OCI-LY7 (cell line): ENCODE measurements around the gene RANBP17. TPM values are rescaled to one million over a fixed set of nuclear protein-coding genes. Genes with fewer than 3 reads are reported as not detected.

Source experiments
- BruUV-seq: library from RNA; stranded (reverse); fragments of 400-500 nt; replicated peaks from 2 replicates; lab custom pipeline; 2021; lab: Mats Ljungman, UMichigan
- CTCF ChIA-PET: fragments of 300-600 bp; sonication (Branson Sonifier 250); formaldehyde crosslinking; loops from one replicate; lab custom pipeline; 2022; ENCODE audit warnings: antibody characterized with exemption; ENCODE audit not compliant: unreplicated experiment; lab: Charles Lee
- POLR2A ChIA-PET: fragments of 300-600 bp; sonication (Branson Sonifier 250); formaldehyde crosslinking; loops from one replicate; lab custom pipeline; 2022; ENCODE audit warnings: antibody characterized with exemption; lab: Charles Lee
- DNase-seq: peaks from one replicate; pipeline ENCODE4 v3.0.0-alpha.2; 2015; ENCODE audit warnings: low spot score
- H2AFZ ChIP-seq: fragments of 200-600 bp; sonication (generic), shearing (Covaris generic); 2 replicates; pipeline ENCODE4 v1.6.1; 2014; ENCODE audit warnings: mild to moderate bottlenecking, antibody characterized with exemption, low read length, moderate library complexity
- H3K27ac ChIP-seq: fragments of 200-600 bp; sonication (generic); 2 replicates; pipeline ENCODE4 v1.5.1; 2014; ENCODE audit warnings: mixed run types, low read depth, mild to moderate bottlenecking, moderate library complexity, low read length, inconsistent platforms; ENCODE audit not compliant: poor library complexity, severe bottlenecking
- H3K36me3 ChIP-seq: fragments of 200-600 bp; sonication (generic); 2 replicates; pipeline ENCODE4 v1.6.1; 2014; ENCODE audit warnings: mild to moderate bottlenecking, antibody characterized with exemption, low read length, moderate library complexity, mixed read lengths; ENCODE audit not compliant: insufficient read depth
- H3K4me1 ChIP-seq: fragments of 200-600 bp; sonication (generic); 2 replicates; pipeline ENCODE4 v1.5.1; 2014; ENCODE audit warnings: mild to moderate bottlenecking, low read length; ENCODE audit not compliant: insufficient read depth, poor library complexity, severe bottlenecking
- H3K4me2 ChIP-seq: fragments of 200-600 bp; sonication (generic); 2 replicates; pipeline ENCODE4 v1.6.1; 2014; ENCODE audit warnings: mild to moderate bottlenecking, low read length
- H3K4me3 ChIP-seq: fragments of 200-600 bp; sonication (generic); 2 replicates; pipeline ENCODE4 v1.5.1; 2014; ENCODE audit warnings: mild to moderate bottlenecking, low read depth, low read length; ENCODE audit not compliant: poor library complexity, severe bottlenecking
- H3K79me2 ChIP-seq: fragments of 200-600 bp; sonication (generic); 2 replicates; pipeline ENCODE4 v1.6.1; 2016; ENCODE audit warnings: low read depth, mild to moderate bottlenecking, low read length, moderate library complexity, mixed read lengths; ENCODE audit not compliant: insufficient read depth
- H3K9me2 ChIP-seq: fragments of 200-600 bp; sonication (generic); 2 replicates; pipeline ENCODE4 v1.6.1; 2016; ENCODE audit warnings: mild to moderate bottlenecking, low read length, mixed read lengths; ENCODE audit not compliant: insufficient read depth
- H3K9me3 ChIP-seq: fragments of 200-600 bp; sonication (generic); 2 replicates; pipeline ENCODE4 v1.6.1; 2014; ENCODE audit warnings: mild to moderate bottlenecking, mixed run types, low read length, mixed read lengths
- H4K20me1 ChIP-seq: fragments of 200-600 bp; sonication (generic); 2 replicates; pipeline ENCODE4 v1.6.1; 2014; ENCODE audit warnings: mild to moderate bottlenecking, antibody characterized with exemption, low read length, moderate library complexity, mixed read lengths; ENCODE audit not compliant: insufficient read depth
- EZH2phosphoT487 ChIP-seq: fragments of 200-600 bp; sonication (generic); IDR thresholded peaks from 2 replicates; pipeline ENCODE4 v1.6.1; 2018; ENCODE audit warnings: low read depth, borderline replicate concordance, mild to moderate bottlenecking, mixed run types, antibody characterized with exemption, low read length, moderate library complexity, mixed read lengths
- intact Hi-C: fragments of 100-400 bp; cut with micrococcal nuclease; formaldehyde crosslinking; loops from one replicate; pipeline ENCODE4 v1.10.0; 2022; ENCODE audit not compliant: unreplicated experiment
- total RNA-seq, 2 experiments: library from RNA; depleted of rRNA in 1 of 2; stranded (reverse); fragments of >200 nt in 1 of 2; shearing (Covaris generic) in 1 of 2; gene quantifications; 2 replicates each; pipeline ENCODE4 v1.2.3, GENCODE V29; 2014 to 2022
- TF ChIP-seq, protein P1 (sequence below): fragments of 200-600 bp; sonication (generic); conservative IDR thresholded peaks from 2 replicates; pipeline ENCODE4 v1.5.1; 2014; ENCODE audit warnings: mild to moderate bottlenecking, antibody characterized with exemption, low read length, moderate library complexity, mixed read lengths

Gene RANBP17
- total RNA-seq, 2 experiments from 2014 or later, result not detected

DNA sequence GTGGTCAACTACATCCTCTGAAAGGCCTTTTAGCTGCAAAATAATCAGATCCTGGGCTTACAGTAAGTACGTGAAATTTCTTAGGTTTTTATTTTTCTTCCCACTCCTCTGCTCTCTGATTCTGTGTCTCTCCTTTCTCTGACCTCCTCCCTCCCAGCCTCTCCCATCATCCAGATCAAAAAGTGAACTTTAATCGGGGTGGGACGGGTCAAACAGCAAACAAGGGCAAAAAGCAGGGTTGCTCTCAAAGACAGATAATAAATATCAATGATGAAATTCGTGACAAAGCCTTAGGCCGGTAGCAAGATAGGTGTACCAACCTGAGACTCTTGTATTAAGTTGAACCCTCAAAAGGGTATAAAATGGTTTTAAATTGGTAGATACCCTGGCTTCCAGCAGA lies 76.1 kb downstream of the RANBP17 start:
- no peaks in the 10 kb centered on the region; the same call in 1 of the 2 replicates for H3K79me2 ChIP-seq
- no peaks in the 10 kb centered on the region for H3K4me1 ChIP-seq
- H3K27ac ChIP-seq, result no peak overlapping the region
- TF ChIP-seq EZH2phosphoT487, result no peak
- TF ChIP-seq, protein P1, sequence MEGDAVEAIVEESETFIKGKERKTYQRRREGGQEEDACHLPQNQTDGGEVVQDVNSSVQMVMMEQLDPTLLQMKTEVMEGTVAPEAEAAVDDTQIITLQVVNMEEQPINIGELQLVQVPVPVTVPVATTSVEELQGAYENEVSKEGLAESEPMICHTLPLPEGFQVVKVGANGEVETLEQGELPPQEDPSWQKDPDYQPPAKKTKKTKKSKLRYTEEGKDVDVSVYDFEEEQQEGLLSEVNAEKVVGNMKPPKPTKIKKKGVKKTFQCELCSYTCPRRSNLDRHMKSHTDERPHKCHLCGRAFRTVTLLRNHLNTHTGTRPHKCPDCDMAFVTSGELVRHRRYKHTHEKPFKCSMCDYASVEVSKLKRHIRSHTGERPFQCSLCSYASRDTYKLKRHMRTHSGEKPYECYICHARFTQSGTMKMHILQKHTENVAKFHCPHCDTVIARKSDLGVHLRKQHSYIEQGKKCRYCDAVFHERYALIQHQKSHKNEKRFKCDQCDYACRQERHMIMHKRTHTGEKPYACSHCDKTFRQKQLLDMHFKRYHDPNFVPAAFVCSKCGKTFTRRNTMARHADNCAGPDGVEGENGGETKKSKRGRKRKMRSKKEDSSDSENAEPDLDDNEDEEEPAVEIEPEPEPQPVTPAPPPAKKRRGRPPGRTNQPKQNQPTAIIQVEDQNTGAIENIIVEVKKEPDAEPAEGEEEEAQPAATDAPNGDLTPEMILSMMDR, result no peak
- ChIA-PET CTCF (no interaction called here), POLR2A (interaction anchor here (0.6 kb wide), 1 partner anchor 30 kb away, joined by 4 read pairs; no protein-coding TSS in a partner anchor)
- H2AFZ ChIP-seq, result no peak overlapping the region
- H3K9me3 ChIP-seq, result no peaks in the 10 kb centered on the region
- intact Hi-C loops, result no loop called here
- no peaks in the 10 kb centered on the region for H3K9me2 ChIP-seq
- BruUV-seq, result no TSS peak
- H3K4me2 ChIP-seq, result no peak overlapping the region
- DNase-seq, result no peak
- H3K4me3 ChIP-seq, result no peak overlapping the region
- H4K20me1 ChIP-seq, result no peaks in the 10 kb centered on the region
- H3K36me3 ChIP-seq, result no peaks in the 10 kb centered on the region

DNA sequence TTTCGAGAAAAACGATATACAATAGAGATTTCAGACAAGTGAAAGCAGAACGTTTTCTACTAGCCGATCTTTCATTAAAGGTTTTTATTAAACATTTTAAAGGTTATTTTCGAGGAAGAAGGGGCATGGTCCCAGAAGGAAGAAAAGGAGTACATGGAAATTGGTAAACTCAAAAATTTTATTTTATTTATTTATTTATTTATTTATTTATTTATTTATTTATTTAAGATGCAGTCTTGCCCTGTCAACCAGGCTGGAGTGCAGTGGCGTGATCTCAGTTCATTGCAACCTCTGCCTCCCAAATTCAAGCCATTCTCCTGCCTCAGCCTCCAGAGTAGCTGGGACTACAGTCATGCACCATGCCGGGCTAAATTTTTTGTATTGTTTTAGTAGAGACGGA lies 77.4 kb downstream of the RANBP17 start:
- intact Hi-C loops, result no loop called here
- Histone ChIP-seq H3K79me2 (no peaks in the 10 kb centered on the region; the same call in 1 of the 2 replicates), H3K4me3 (no peak overlapping the region), H3K27ac (no peak overlapping the region), H3K9me3 (no peaks in the 10 kb centered on the region), H2AFZ (no peak overlapping the region), H3K4me1 (no peaks in the 10 kb centered on the region), H3K9me2 (no peaks in the 10 kb centered on the region), H4K20me1 (no peaks in the 10 kb centered on the region), H3K4me2 (no peak overlapping the region), H3K36me3 (no peaks in the 10 kb centered on the region)
- no TSS peak for BruUV-seq
- ChIA-PET CTCF (no interaction called here), POLR2A (no interaction called here)
- TF ChIP-seq, protein P1, result no peak
- TF ChIP-seq EZH2phosphoT487, result no peak
- DNase-seq, result no peak

DNA sequence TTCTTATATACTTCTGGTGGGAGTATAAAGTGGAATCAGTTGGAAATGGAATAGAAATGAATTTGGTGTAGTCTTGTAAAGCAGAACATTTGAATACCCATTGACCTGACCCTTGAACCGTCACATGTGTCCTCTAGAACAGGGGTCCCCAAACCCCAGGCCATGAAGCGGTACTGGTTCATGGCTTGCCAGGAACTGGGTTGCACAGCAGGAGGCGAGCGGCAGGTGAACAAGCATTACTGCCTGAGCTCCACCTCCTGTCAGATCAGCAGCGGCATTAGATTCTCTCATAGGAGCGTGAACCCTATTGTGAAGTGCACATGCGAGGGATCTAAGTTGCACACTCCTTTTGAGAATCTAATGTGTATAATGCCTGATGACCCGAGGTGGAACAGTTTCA lies 80.0 kb downstream of the RANBP17 start:
- ChIA-PET POLR2A (no interaction called here), CTCF (no interaction called here)
- no peaks in the 10 kb centered on the region for H3K9me2 ChIP-seq
- H3K4me1 ChIP-seq, result no peaks in the 10 kb centered on the region
- BruUV-seq, result no TSS peak
- H3K79me2 ChIP-seq, result no peaks in the 10 kb centered on the region; the same call in 1 of the 2 replicates
- H3K4me2 ChIP-seq, result no peak overlapping the region
- no peak for TF ChIP-seq EZH2phosphoT487
- TF ChIP-seq, protein P1, result no peak
- H3K36me3 ChIP-seq, result no peaks in the 10 kb centered on the region
- intact Hi-C loops, result no loop called here
- H2AFZ ChIP-seq, result no peak overlapping the region
- H4K20me1 ChIP-seq, result no peaks in the 10 kb centered on the region
- DNase-seq, result no peak
- H3K27ac ChIP-seq, result no peak overlapping the region
- no peak overlapping the region for H3K4me3 ChIP-seq
- no peaks in the 10 kb centered on the region for H3K9me3 ChIP-seq
